Right lobe of liver (tissue), 4 donors: ENCODE results near the gene TPM4.

Experiments used
- POLR2A ChIP-seq: fragments of 450-650 bp; IDR thresholded peaks from one replicate; pipeline ENCODE4 v1.6.1; 2017; ENCODE audit warnings: antibody characterized with exemption, mild to moderate bottlenecking
- TF ChIP-seq, protein P1 (sequence below), 4 donors: fragments of 200-600 bp in 3 of 4; fragments of 450-650 bp in 1 of 4; IDR thresholded peaks; one replicate each; pipeline versions ENCODE4 v1.5.1 to v1.8.0; 2016 to 2022; ENCODE audit warnings: antibody characterized with exemption in 4 of 4, mild to moderate bottlenecking in 2 of 4
- donor health status: DM: no; HTN: no; CAD: no.
- donor health status: DM: no; HTN: no; CAD: no.
- donor health status: DM: no; HTN: yes; CAD: no.

GRCh38 chr19:16091546-16092475 lies 15.5 kb downstream of the TPM4 start:
- TF ChIP-seq, protein P1, sequence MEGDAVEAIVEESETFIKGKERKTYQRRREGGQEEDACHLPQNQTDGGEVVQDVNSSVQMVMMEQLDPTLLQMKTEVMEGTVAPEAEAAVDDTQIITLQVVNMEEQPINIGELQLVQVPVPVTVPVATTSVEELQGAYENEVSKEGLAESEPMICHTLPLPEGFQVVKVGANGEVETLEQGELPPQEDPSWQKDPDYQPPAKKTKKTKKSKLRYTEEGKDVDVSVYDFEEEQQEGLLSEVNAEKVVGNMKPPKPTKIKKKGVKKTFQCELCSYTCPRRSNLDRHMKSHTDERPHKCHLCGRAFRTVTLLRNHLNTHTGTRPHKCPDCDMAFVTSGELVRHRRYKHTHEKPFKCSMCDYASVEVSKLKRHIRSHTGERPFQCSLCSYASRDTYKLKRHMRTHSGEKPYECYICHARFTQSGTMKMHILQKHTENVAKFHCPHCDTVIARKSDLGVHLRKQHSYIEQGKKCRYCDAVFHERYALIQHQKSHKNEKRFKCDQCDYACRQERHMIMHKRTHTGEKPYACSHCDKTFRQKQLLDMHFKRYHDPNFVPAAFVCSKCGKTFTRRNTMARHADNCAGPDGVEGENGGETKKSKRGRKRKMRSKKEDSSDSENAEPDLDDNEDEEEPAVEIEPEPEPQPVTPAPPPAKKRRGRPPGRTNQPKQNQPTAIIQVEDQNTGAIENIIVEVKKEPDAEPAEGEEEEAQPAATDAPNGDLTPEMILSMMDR (IDR thresholded peaks at IDR 0.05): no peak
- no peak for TF ChIP-seq POLR2A
